Body of pancreas (tissue), 4 donors: Measurements from ENCODE around the gene SLC66A1. TPM values are rescaled to one million over a fixed set of nuclear protein-coding genes. Genes with fewer than 3 reads are reported as not detected.

Experiments
- ATAC-seq: fragments of 150-250 bp; one replicate; pipeline ENCODE4 v1.9.1; 2016
- DNase-seq, 4 donors: peaks; one replicate each; pipeline ENCODE4 v3.0.0-alpha.2; 2019
- H3K27ac ChIP-seq, 4 donors: fragments of 200-600 bp; sonication (generic); 1 replicate in 3 of 4; 2 replicates in 1 of 4; pipeline versions ENCODE4 v1.5.1 to v1.6.1; 2016 to 2019; ENCODE audit warnings: mild to moderate bottlenecking in 1 of 4, mixed read lengths in 1 of 4, moderate library complexity in 1 of 4
- H3K27me3 ChIP-seq, 2 donors: fragments of 200-600 bp; sonication (generic); one replicate each; pipeline ENCODE4 v1.6.0; 2016; ENCODE audit warnings: mild to moderate bottlenecking in 1 of 2
- H3K36me3 ChIP-seq, 2 donors: fragments of 200-600 bp; sonication (generic); replicated peaks in 1 of 2; 2 replicates each; pipeline ENCODE4 v1.5.1; 2016; ENCODE audit warnings: low read depth in 2 of 2; ENCODE audit not compliant: insufficient read depth in 1 of 2
- H3K4me1 ChIP-seq: fragments of 200-600 bp; sonication (generic); one replicate; pipeline ENCODE4 v1.6.0; 2016
- H3K4me3 ChIP-seq, 2 donors: fragments of 200-600 bp; sonication (generic); 1 replicate in 1 of 2; 2 replicates in 1 of 2; pipeline ENCODE4 v1.5.1; 2016 to 2019
- H3K9me3 ChIP-seq, 3 donors: fragments of 200-600 bp; sonication (generic); 1 replicate in 2 of 3; 2 replicates in 1 of 3; pipeline ENCODE4 v1.5.1; 2016
- POLR2A ChIP-seq, 3 donors: fragments of 450-650 bp; IDR thresholded peaks; one replicate each; pipeline ENCODE4 v1.6.1; 2016; ENCODE audit warnings: antibody characterized with exemption in 3 of 3, mild to moderate bottlenecking in 2 of 3
- WGBS, 2 donors: methylation state at CpG; one replicate each; pipeline ENCODE4 v1.1.5; 2017; 5-methylcytosine and 5-hydroxymethylcytosine counted together
- intact Hi-C: fragments of 100-400 bp; cut with DNase I; formaldehyde crosslinking; loops from one replicate; pipeline ENCODE4 v1.15.1; 2023
- total RNA-seq, 2 donors: library from RNA; depleted of rRNA; stranded (reverse); fragments of >200 nt; gene quantifications; one replicate each; pipeline ENCODE4 v1.1.0, GENCODE V29; 2016
- TF ChIP-seq, protein P1 (sequence below), 7 experiments: fragments of 450-650 bp in 4 of 7; fragments of 200-600 bp in 3 of 7; sonication (generic) in 3 of 7; IDR thresholded peaks; one replicate each; pipeline ENCODE4 v1.5.1; 2016 to 2019; ENCODE audit warnings: antibody characterized with exemption in 7 of 7

Gene SLC66A1
- total RNA-seq, 2 donors from 2014 or later: 9.6 to 23.4 TPM

DNA sequence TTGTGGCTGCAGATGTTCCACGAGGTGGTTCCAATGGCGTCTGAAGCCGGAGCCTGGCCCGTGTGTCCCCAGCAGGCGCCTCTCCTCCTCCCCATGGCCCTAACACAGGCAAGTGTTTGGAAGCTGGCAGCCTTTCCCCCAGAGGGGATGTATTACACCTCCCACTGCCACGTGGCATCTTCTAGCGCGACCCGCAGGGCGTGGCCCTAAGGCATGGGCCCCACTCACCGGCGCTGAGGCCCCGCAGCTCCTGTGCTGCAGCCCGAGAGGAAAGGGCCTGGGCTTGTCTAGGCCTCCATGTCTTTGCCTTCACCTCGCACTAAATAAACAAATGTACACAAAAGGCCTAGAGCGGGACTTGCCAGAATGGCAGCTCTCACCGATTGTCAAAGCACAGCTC lies 37.9 kb downstream of the SLC66A1 start:
- H3K4me1 ChIP-seq: no peaks in the 10 kb centered on the region
- H3K9me3 ChIP-seq: no peaks in the 10 kb centered on the region
- H3K4me3 ChIP-seq: no peak overlapping the region
- DNase-seq (no peak), ATAC-seq (no peak)
- H3K27ac ChIP-seq: no peak overlapping the region
- peaks cover 0 to 16% of the 10 kb centered on the region in 2 donors for H3K36me3 ChIP-seq
- TF ChIP-seq POLR2A (IDR thresholded peaks at IDR 0.05): no peak
- TF ChIP-seq, protein P1, sequence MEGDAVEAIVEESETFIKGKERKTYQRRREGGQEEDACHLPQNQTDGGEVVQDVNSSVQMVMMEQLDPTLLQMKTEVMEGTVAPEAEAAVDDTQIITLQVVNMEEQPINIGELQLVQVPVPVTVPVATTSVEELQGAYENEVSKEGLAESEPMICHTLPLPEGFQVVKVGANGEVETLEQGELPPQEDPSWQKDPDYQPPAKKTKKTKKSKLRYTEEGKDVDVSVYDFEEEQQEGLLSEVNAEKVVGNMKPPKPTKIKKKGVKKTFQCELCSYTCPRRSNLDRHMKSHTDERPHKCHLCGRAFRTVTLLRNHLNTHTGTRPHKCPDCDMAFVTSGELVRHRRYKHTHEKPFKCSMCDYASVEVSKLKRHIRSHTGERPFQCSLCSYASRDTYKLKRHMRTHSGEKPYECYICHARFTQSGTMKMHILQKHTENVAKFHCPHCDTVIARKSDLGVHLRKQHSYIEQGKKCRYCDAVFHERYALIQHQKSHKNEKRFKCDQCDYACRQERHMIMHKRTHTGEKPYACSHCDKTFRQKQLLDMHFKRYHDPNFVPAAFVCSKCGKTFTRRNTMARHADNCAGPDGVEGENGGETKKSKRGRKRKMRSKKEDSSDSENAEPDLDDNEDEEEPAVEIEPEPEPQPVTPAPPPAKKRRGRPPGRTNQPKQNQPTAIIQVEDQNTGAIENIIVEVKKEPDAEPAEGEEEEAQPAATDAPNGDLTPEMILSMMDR (IDR thresholded peaks at IDR 0.05): no peak
- intact Hi-C loops: no loop called here
- H3K27me3 ChIP-seq: no peaks in the 10 kb centered on the region
- WGBS, 2 donors: 91% methylated on average over 14 to 17 of the region's 17 CpGs

DNA sequence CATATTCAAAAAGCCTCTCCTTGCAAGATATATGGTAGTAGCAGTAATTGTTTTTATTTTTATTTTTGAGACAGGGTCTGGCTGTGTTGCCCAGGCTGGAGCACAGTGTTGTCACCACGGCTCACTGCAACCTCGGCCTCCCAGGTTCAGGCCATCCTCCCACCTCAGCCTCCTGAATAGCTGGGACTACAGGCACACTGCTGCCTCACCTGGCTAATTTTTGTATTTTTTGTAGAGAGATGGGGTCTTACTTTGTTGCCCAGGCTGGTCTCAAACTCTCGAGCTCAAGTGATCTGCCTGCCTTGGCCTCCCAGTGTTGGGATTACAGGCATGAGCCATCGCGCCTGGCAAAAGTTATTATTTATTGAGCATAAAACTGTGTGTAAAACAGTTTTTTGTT lies 38.4 kb downstream of the SLC66A1 start:
- intact Hi-C loops: no loop called here
- 94% methylated on average over 5 of the region's 5 CpGs for WGBS, 2 donors
- peaks cover 0 to 18% of the 10 kb centered on the region in 2 donors for H3K36me3 ChIP-seq
- H3K4me1 ChIP-seq: no peaks in the 10 kb centered on the region
- no peaks in the 10 kb centered on the region for H3K9me3 ChIP-seq
- TF ChIP-seq, protein P1 (IDR thresholded peaks at IDR 0.05): no peak
- TF ChIP-seq POLR2A (IDR thresholded peaks at IDR 0.05): no peak
- H3K27ac ChIP-seq: no peak overlapping the region
- no peak overlapping the region for H3K4me3 ChIP-seq
- no peaks in the 10 kb centered on the region for H3K27me3 ChIP-seq
- ATAC-seq (no peak), DNase-seq (no peak)

DNA sequence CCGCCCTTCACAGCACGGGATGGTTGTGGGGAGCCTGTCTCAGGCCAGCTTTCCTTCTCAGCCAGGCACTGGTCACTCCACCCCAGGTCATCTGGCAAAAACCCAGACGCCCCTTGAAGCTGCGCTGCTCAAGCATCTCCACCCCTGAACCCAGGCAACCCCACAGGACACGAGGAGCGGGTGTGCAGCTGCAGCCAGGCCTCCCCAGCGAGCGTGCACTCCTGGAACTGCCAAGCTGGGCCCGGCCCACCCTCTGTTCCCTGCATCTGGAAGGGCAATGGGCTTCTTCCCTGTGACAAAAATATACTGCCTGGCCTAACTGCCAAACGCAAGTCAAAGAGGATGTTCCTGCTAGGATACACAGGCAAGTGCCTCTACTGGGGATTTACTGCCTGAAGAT lies 39.7 kb downstream of the SLC66A1 start:
- ATAC-seq: no peak
- no peaks in the 10 kb centered on the region for H3K4me1 ChIP-seq
- no peaks in the 10 kb centered on the region for H3K9me3 ChIP-seq
- H3K27ac ChIP-seq: no peak overlapping the region
- DNase-seq: no peak
- no peaks in the 10 kb centered on the region for H3K27me3 ChIP-seq
- WGBS, 2 donors: 84 to 92% methylated on average over 2 to 10 of the region's 10 CpGs
- peaks cover 0 to 27% of the 10 kb centered on the region in 2 donors for H3K36me3 ChIP-seq
- no peak overlapping the region for H3K4me3 ChIP-seq
- no peak for TF ChIP-seq POLR2A (IDR thresholded peaks at IDR 0.05)
- TF ChIP-seq, protein P1 (IDR thresholded peaks at IDR 0.05): no peak
- intact Hi-C loops: no loop called here

DNA sequence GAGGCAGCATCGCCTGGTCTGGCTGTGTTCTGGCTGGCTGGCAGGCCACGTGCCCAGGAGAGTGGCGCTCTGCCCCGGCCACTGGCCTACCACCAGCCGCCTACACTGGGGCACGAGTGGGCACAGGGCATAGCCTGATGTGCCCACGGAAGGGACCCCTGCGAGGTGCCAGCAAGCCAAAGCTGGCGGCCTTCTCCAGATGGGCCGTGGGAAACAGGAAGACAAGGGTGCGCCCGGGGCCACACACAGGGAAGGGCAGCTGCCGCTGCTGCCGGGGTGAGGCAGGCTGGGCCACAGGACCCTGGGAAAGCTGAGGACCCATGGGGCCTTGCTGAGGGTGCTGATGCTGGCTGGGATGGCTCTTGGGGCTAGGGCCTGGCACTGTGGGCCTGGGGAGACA lies 40.7 kb downstream of the SLC66A1 start:
- Histone ChIP-seq H3K27ac (no peak overlapping the region), H3K4me1 (no peaks in the 10 kb centered on the region)

DNA sequence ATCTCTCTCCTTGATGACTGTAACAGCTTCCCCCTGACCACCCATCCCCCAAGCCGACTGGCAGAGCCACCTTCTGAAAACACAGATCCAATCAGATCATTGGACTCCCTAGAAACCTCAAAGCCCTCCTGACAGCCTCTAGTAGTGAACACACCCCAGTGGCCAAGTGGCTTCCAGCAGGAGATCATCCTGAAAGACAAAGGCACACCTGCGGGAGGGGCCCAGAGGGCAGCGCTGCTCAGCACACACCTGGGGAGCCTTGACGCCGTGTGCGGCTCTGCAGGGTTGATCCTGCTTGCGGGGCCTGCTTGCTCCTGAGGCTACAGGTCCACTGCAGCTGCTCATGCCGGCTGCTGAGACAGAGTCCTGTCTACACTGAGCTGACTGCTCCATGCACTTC lies 41.5 kb downstream of the SLC66A1 start:
- Histone ChIP-seq H3K4me1 (no peaks in the 10 kb centered on the region), H3K36me3 (peaks cover 0 to 27% of the 10 kb centered on the region in 2 donors), H3K27me3 (no peaks in the 10 kb centered on the region), H3K4me3 (no peak overlapping the region), H3K27ac (no peak overlapping the region), H3K9me3 (no peaks in the 10 kb centered on the region)
- intact Hi-C loops: no loop called here
- no peak for DNase-seq
- TF ChIP-seq POLR2A (IDR thresholded peaks at IDR 0.05): no peak
- TF ChIP-seq, protein P1 (IDR thresholded peaks at IDR 0.05): no peak
- WGBS, 2 donors: 77 to 95% methylated on average over 2 to 8 of the region's 8 CpGs
- ATAC-seq: no peak

More for the DNA sequence above, 40.7 kb downstream of the SLC66A1 start:
- DNase-seq (no peak), ATAC-seq (no peak)
- intact Hi-C loops: no loop called here
- Histone ChIP-seq H3K9me3 (no peaks in the 10 kb centered on the region), H3K36me3 (peaks cover 0 to 27% of the 10 kb centered on the region in 2 donors), H3K27me3 (no peaks in the 10 kb centered on the region), H3K4me3 (no peak overlapping the region)
- 94 to 98% methylated on average over 13 to 14 of the region's 14 CpGs for WGBS, 2 donors
- TF ChIP-seq, protein P1 (IDR thresholded peaks at IDR 0.05): no peak
- no peak for TF ChIP-seq POLR2A (IDR thresholded peaks at IDR 0.05)
